Lower leg skin (tissue), 4 donors: ENCODE results near the gene COTL1. TPM values are rescaled to one million over a fixed set of nuclear protein-coding genes. Genes with fewer than 3 reads are reported as not detected.

Source experiments
- DNase-seq, 2 donors: peaks; one replicate each; pipeline ENCODE4 v3.0.0-alpha.2; 2019; ENCODE audit warnings: low spot score in 2 of 2
- H3K4me3 ChIP-seq: fragments of 200-600 bp; sonication (generic); 2 replicates; pipeline ENCODE4 v1.5.1; 2017; ENCODE audit warnings: mild to moderate bottlenecking, low read depth; ENCODE audit not compliant: poor library complexity, severe bottlenecking
- CTCF ChIP-seq, 3 donors: fragments of 450-650 bp; IDR thresholded peaks; one replicate each; pipeline ENCODE4 v1.5.1; 2016; ENCODE audit warnings: antibody characterized with exemption in 3 of 3, mild to moderate bottlenecking in 3 of 3, moderate library complexity in 2 of 3
- POLR2A ChIP-seq, 2 donors: fragments of 450-650 bp; IDR thresholded peaks; one replicate each; pipeline ENCODE4 v1.6.1; 2016 to 2017; ENCODE audit warnings: antibody characterized with exemption in 2 of 2, mild to moderate bottlenecking in 1 of 2, moderate library complexity in 1 of 2
- WGBS, 2 donors: methylation state at CpG; one replicate each; pipeline ENCODE4 v1.1.5; 2018; 5-methylcytosine and 5-hydroxymethylcytosine counted together
- intact Hi-C: fragments of 100-400 bp; cut with DNase I; formaldehyde crosslinking; loops from one replicate; pipeline ENCODE4 v1.15.0; 2023; ENCODE audit warnings: low total_unique reads
- total RNA-seq, 4 donors: library from RNA; depleted of rRNA; stranded (reverse); fragments of >200 nt; gene quantifications; one replicate each; pipeline ENCODE4 v1.1.0, GENCODE V29; 2016

The COTL1 gene
- total RNA-seq, 4 donors from 2014 or later = 6.5 to 25.7 (median 9.8) TPM

- DNase-seq = peak; percentile 79 to 96
- H3K4me3 ChIP-seq = no peak overlapping the region
- intact Hi-C loops = no loop called here
- TF ChIP-seq CTCF (IDR thresholded peaks at IDR 0.05) (no peak), POLR2A (IDR thresholded peaks at IDR 0.05) (no peak)
- WGBS, 2 donors = 46 to 53% methylated on average over 22 to 23 of the region's 23 CpGs
Observed at GRCh38 chr16:84603140-84603816, 14.6 kb downstream of the COTL1 start.

GRCh38 chr16:84600343-84601229 lies 17.3 kb downstream of the COTL1 start:
- no peak for TF ChIP-seq POLR2A (IDR thresholded peaks at IDR 0.05)
- TF ChIP-seq CTCF (IDR thresholded peaks at IDR 0.05) = no peak
- intact Hi-C loops = no loop called here
- WGBS, 2 donors = 85 to 87% methylated on average over 25 of the region's 25 CpGs
- no peak overlapping the region for H3K4me3 ChIP-seq
- no peak for DNase-seq

- intact Hi-C loops = no loop called here
- peak in 1 of 2 donors; percentile 47 for DNase-seq
- no peak overlapping the region for H3K4me3 ChIP-seq
- WGBS, 2 donors = 45 to 47% methylated on average over 12 of the region's 12 CpGs
- TF ChIP-seq CTCF (IDR thresholded peaks at IDR 0.05) = no peak
- TF ChIP-seq POLR2A (IDR thresholded peaks at IDR 0.05) = no peak
Observed at GRCh38 chr16:84599521-84600202, 18.2 kb downstream of the COTL1 start.

GRCh38 chr16:84598360-84598759 lies 19.5 kb downstream of the COTL1 start:
- no peak for DNase-seq
- no peak overlapping the region for H3K4me3 ChIP-seq
- 76 to 77% methylated on average over 6 of the region's 6 CpGs for WGBS, 2 donors
- intact Hi-C loops = no loop called here
- no peak for TF ChIP-seq POLR2A (IDR thresholded peaks at IDR 0.05)
- TF ChIP-seq CTCF (IDR thresholded peaks at IDR 0.05) = no peak

- no peak overlapping the region for H3K4me3 ChIP-seq
- 80 to 84% methylated on average over 7 to 8 of the region's 8 CpGs for WGBS, 2 donors
- no peak for DNase-seq
- intact Hi-C loops = no loop called here
- no peak for TF ChIP-seq CTCF (IDR thresholded peaks at IDR 0.05)
- TF ChIP-seq POLR2A (IDR thresholded peaks at IDR 0.05) = no peak
Observed at GRCh38 chr16:84597931-84598351, 19.9 kb downstream of the COTL1 start.
